SK-N-SH (cell line): ENCODE results near the gene SERPINC1. TPM values are rescaled to one million over a fixed set of nuclear protein-coding genes. Genes with fewer than 3 reads are reported as not detected.

ENCODE experiments used
- CTCF ChIA-PET: fragments of 300-600, 350-600 bp; formaldehyde crosslinking; extraction: SDS; loops from one replicate; lab custom pipeline; 2021; lab: Yijun Ruan, JAX
- POLR2A ChIA-PET: fragments of 350-600 bp; sonication (Branson Sonifier 250); formaldehyde crosslinking; extraction: SDS; loops from one replicate; lab custom pipeline; 2020; ENCODE audit warnings: antibody characterized with exemption, inconsistent platforms; lab: Yijun Ruan, JAX
- DNase-seq: peaks from one replicate; pipeline ENCODE4 v3.0.0; 2012
- H2AFZ ChIP-seq: fragments of 200-600 bp; sonication (generic); 2 replicates; pipeline ENCODE4 v1.8.1; 2016; ENCODE audit warnings: antibody characterized with exemption, mild to moderate bottlenecking, low read depth
- H3F3A ChIP-seq: fragments of 200-600 bp; sonication (generic); replicated peaks from 2 replicates; pipeline ENCODE3; 2016; ENCODE audit warnings: antibody characterized with exemption, mild to moderate bottlenecking; ENCODE audit not compliant: insufficient read depth
- H3K27ac ChIP-seq, 2 experiments: fragments of 200-500 bp in 1 of 2; fragments of 200-600 bp in 1 of 2; sonication (Bioruptor generic) in 1 of 2; sonication (generic), shearing (Covaris generic) in 1 of 2; 2 replicates each; pipeline versions ENCODE4 v1.5.1 to v1.6.1; 2014 to 2016; ENCODE audit warnings: low read depth in 2 of 2, inconsistent platforms in 1 of 2, low read length in 1 of 2, mild to moderate bottlenecking in 1 of 2, mixed read lengths in 1 of 2
- H3K27me3 ChIP-seq: fragments of 200-600 bp; sonication (generic), shearing (Covaris generic); 2 replicates; pipeline ENCODE4 v1.6.1; 2016; ENCODE audit warnings: mixed run types; ENCODE audit not compliant: insufficient read depth
- H3K36me3 ChIP-seq, 2 experiments: fragments of 200-500 bp in 1 of 2; fragments of 200-600 bp in 1 of 2; sonication (Bioruptor generic) in 1 of 2; sonication (generic) in 1 of 2; replicated peaks in 1 of 2; 2 replicates each; pipeline versions ENCODE3 to v1.5.1; 2014 to 2016; ENCODE audit warnings: low read length in 1 of 2, mild to moderate bottlenecking in 1 of 2; ENCODE audit not compliant: insufficient read depth in 2 of 2, control insufficient read depth in 1 of 2
- H3K4me1 ChIP-seq, 2 experiments: fragments of 200-500 bp in 1 of 2; fragments of 200-600 bp in 1 of 2; sonication (Bioruptor generic) in 1 of 2; sonication (generic), shearing (Covaris generic) in 1 of 2; 2 replicates each; pipeline versions ENCODE4 v1.5.1 to v1.6.1; 2014 to 2016; ENCODE audit warnings: low read depth in 1 of 2, low read length in 1 of 2, mixed run types in 1 of 2; ENCODE audit not compliant: insufficient read depth in 2 of 2, control insufficient read depth in 1 of 2
- H3K4me2 ChIP-seq: fragments of 200-600 bp; sonication (generic), shearing (Covaris generic); 2 replicates; pipeline ENCODE4 v1.6.1; 2017; ENCODE audit warnings: mixed run types
- H3K4me3 ChIP-seq, 2 experiments: fragments of 200-500 bp in 1 of 2; fragments of 200-600 bp in 1 of 2; sonication (Bioruptor generic) in 1 of 2; sonication (generic), shearing (Covaris generic) in 1 of 2; 2 replicates each; pipeline versions ENCODE4 v1.5.1 to v1.8.1; 2014 to 2016; ENCODE audit warnings: low read depth in 2 of 2, inconsistent platforms in 1 of 2, low read length in 1 of 2, mild to moderate bottlenecking in 1 of 2, mixed read lengths in 1 of 2, moderate library complexity in 1 of 2
- H3K79me2 ChIP-seq: fragments of 200-600 bp; sonication (generic); 2 replicates; pipeline ENCODE4 v1.8.1; 2017; ENCODE audit warnings: mild to moderate bottlenecking; ENCODE audit not compliant: insufficient read depth
- H3K9ac ChIP-seq: fragments of 200-600 bp; sonication (generic); 2 replicates; pipeline ENCODE4 v1.6.1; 2017; ENCODE audit warnings: mixed run types
- H3K9me2 ChIP-seq: fragments of 200-600 bp; sonication (generic); 2 replicates; pipeline ENCODE4 v1.6.1; 2017; ENCODE audit warnings: mixed run types
- H3K9me3 ChIP-seq: fragments of 200-600 bp; sonication (generic); 2 replicates; pipeline ENCODE4 v1.6.1; 2017; ENCODE audit warnings: mixed run types, mild to moderate bottlenecking, moderate library complexity
- H4K20me1 ChIP-seq: fragments of 200-600 bp; sonication (generic); 2 replicates; pipeline ENCODE4 v1.6.1; 2017; ENCODE audit warnings: mild to moderate bottlenecking, mixed run types; ENCODE audit not compliant: insufficient read depth
- CHD2 ChIP-seq: fragments of 150-350 bp; IDR thresholded peaks from 2 replicates; pipeline ENCODE4 v1.6.1; 2018; ENCODE audit warnings: low read length; ENCODE audit not compliant: partially characterized antibody
- ELF1 ChIP-seq: IDR thresholded peaks from 2 replicates; pipeline ENCODE4 v1.4.0; 2012
- FOSL2 ChIP-seq: IDR thresholded peaks from 2 replicates; pipeline ENCODE4 v1.4.0; 2012; ENCODE audit warnings: low read depth, mild to moderate bottlenecking, moderate library complexity, borderline replicate concordance
- FOXM1 ChIP-seq: IDR thresholded peaks from 2 replicates; pipeline ENCODE4 v1.4.0; 2012; ENCODE audit warnings: low read depth, mild to moderate bottlenecking
- NFIC ChIP-seq: IDR thresholded peaks from 2 replicates; pipeline ENCODE4 v1.4.0; 2012; ENCODE audit warnings: borderline replicate concordance
- RFX5 ChIP-seq: IDR thresholded peaks from 2 replicates; pipeline ENCODE4 v1.6.1; 2012; ENCODE audit warnings: mild to moderate bottlenecking, improper control_type of control experiment, low read length
- SMC3 ChIP-seq: IDR thresholded peaks from 2 replicates; pipeline ENCODE4 v1.6.1; 2012; ENCODE audit warnings: low read depth, low read length, improper control_type of control experiment
- USF2 ChIP-seq: fragments of 150-350 bp; IDR thresholded peaks from 2 replicates; pipeline ENCODE4 v1.6.1; 2017; ENCODE audit warnings: antibody characterized with exemption, low read length, low read depth, borderline replicate concordance
- ZBTB33 ChIP-seq: IDR thresholded peaks from 2 replicates; pipeline ENCODE4 v1.4.0; 2012; ENCODE audit warnings: low read depth, borderline replicate concordance
- WGBS: methylation state at CpG from one replicate; pipeline ENCODE4 v1.1.6; 2017; ENCODE audit warnings: low lambda C conversion rate; 5-methylcytosine and 5-hydroxymethylcytosine counted together
- polyA plus RNA-seq, 3 experiments: library from polyadenylated mRNA; depleted of rRNA; stranded (reverse); fragments of >200 nt; gene quantifications; 2 replicates each; pipeline ENCODE4 v1.2.3, GENCODE V29; 2012
- TF ChIP-seq, protein P1 (sequence below): fragments of 150-350 bp; IDR thresholded peaks from 2 replicates; pipeline ENCODE4 v1.6.1; 2016; ENCODE audit warnings: mild to moderate bottlenecking, low read depth, low read length

The SERPINC1 gene
- polyA plus RNA-seq, 1 of the 3 experiments (the other 2 are of a cell fraction), result 0.08 TPM

DNA sequence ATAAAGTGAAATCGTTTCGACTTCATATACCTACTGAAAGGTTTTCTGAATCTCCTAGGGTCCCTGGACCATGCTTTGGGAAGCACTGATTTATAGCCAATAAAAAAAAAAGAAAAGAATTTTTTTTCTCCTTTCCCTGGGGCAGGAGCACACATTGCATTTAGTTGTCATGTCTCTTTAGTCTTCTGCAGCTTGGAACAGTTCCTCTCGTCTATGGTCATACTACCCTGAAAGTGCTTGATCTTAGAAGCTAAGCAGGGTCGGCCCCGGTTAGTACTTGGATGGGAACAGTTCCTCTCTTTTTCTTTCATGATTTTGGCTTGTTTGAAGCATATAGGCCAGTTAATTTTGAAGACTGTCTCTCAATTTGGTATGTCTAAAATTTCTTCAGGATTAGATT, 3.7 kb upstream of the SERPINC1 start:
- ChIA-PET CTCF (no interaction called here), POLR2A (no interaction called here)
- no peak for TF ChIP-seq USF2

DNA sequence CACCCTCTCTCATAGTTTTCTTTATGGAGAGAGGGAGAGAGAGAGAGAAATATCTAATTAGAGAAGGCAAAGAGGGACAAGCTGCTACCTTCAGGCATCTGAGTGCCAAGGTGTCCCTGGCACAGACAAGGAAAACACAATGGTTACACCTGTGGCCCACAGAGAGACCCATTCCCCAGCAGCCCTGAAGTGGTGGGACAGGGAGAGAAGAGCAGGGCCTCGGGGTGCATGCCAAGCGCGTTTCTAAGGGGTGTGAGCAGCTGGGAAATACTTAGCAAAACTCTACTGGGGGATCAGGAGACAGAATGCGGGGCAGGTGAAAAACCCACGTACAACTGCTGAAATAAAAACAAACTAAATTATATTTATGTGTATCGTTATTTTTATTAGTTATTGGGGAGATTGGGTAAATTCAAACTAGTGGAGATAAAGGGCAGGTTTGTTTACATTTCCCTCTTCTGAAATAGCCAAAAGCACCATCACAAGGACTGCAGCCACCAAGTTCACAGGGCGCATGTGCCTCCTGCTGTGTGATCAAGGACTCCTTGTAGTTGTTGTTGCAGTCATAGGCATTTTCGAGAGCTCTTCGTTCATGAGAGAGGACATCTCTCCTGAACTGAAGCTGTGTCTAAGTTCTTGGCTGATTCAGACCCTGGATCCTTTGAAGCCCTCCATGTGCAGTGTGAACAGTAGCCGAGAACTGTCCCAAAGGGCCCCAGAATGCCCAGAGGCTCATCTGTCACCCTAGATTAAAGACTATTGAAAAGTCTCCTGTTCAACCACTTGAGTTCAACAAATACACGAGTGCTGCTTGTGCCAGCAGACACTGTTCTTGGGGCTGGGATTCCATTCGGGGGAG, 737 bp upstream of the SERPINC1 start:
- CTCF ChIA-PET, result no interaction called here
- H3K9me3 ChIP-seq, result no peaks in the 10 kb centered on the region
- H3K4me2 ChIP-seq, result no peak overlapping the region
- no peak for TF ChIP-seq FOSL2
- TF ChIP-seq NFIC, result no peak
- no peak for TF ChIP-seq ELF1
- no peak for TF ChIP-seq CHD2
- TF ChIP-seq FOXM1, result no peak
- no peak for TF ChIP-seq ZBTB33
- no peak for TF ChIP-seq RFX5
- TF ChIP-seq SMC3, result no peak
- TF ChIP-seq, protein P1, sequence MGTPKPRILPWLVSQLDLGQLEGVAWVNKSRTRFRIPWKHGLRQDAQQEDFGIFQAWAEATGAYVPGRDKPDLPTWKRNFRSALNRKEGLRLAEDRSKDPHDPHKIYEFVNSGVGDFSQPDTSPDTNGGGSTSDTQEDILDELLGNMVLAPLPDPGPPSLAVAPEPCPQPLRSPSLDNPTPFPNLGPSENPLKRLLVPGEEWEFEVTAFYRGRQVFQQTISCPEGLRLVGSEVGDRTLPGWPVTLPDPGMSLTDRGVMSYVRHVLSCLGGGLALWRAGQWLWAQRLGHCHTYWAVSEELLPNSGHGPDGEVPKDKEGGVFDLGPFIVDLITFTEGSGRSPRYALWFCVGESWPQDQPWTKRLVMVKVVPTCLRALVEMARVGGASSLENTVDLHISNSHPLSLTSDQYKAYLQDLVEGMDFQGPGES, result no peak
- no peak for TF ChIP-seq USF2
- no peak for DNase-seq
- H3F3A ChIP-seq, result no peaks in the 10 kb centered on the region
- 83% methylated on average over 11 of the region's 12 CpGs for WGBS
- H3K79me2 ChIP-seq, result no peaks in the 10 kb centered on the region
- no peaks in the 10 kb centered on the region for H4K20me1 ChIP-seq
- H3K27ac ChIP-seq, result no peak overlapping the region
- no peaks in the 10 kb centered on the region for H3K27me3 ChIP-seq
- H3K9me2 ChIP-seq, result no peaks in the 10 kb centered on the region
- no peak overlapping the region for H3K4me3 ChIP-seq
- H2AFZ ChIP-seq, result no peak overlapping the region
- POLR2A ChIA-PET, result no interaction called here
- no peak overlapping the region for H3K9ac ChIP-seq
- no peaks in the 10 kb centered on the region for H3K36me3 ChIP-seq
- no peaks in the 10 kb centered on the region for H3K4me1 ChIP-seq

More for the DNA sequence above, 3.7 kb upstream of the SERPINC1 start:
- H3K27ac ChIP-seq, result no peak overlapping the region
- no peaks in the 10 kb centered on the region for H3K9me2 ChIP-seq
- H3K9me3 ChIP-seq, result no peaks in the 10 kb centered on the region
- H3K36me3 ChIP-seq, result no peaks in the 10 kb centered on the region
- H3K27me3 ChIP-seq, result no peaks in the 10 kb centered on the region
- H3K4me1 ChIP-seq, result no peaks in the 10 kb centered on the region
- no peaks in the 10 kb centered on the region for H4K20me1 ChIP-seq
- no peak for DNase-seq
- WGBS, result 54% methylated on average over 5 of the region's 5 CpGs
- H3K9ac ChIP-seq, result no peak overlapping the region
- H3K79me2 ChIP-seq, result no peaks in the 10 kb centered on the region
- no peak overlapping the region for H3K4me3 ChIP-seq
- H3K4me2 ChIP-seq, result no peak overlapping the region
- no peaks in the 10 kb centered on the region for H3F3A ChIP-seq
- H2AFZ ChIP-seq, result no peak overlapping the region
